HG02870 (cell line): ENCODE results near the gene ABCC1.

ENCODE experiments used
- ATAC-seq: cut with Tn5 transposase; IDR thresholded peaks from one replicate; pipeline ENCODE4 v1.9.1; 2021; ENCODE audit warnings: mild to moderate bottlenecking, moderate library complexity; ENCODE audit not compliant: unreplicated experiment

The ABCC1 gene

DNA sequence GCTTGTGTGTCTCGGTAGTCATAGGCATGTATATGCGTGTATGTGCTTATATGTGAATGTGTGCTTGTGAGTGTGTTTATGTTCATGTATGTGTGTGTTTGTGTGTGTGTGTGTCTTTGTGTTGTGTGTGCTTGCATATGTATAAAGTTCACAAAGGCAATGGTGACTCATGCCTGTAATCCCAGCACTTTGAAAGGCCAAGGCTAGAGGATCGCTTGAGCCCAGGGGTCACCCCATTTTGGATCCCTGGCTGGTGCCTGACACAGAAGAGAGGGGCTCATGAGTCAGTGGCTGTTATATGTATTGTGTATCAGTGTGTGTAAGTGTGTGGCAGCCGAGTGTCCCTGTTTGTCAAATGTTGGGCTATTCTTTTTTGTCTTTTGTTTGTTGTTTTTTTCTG is 69.3 kb downstream of the ABCC1 start:
- no peak for ATAC-seq

DNA sequence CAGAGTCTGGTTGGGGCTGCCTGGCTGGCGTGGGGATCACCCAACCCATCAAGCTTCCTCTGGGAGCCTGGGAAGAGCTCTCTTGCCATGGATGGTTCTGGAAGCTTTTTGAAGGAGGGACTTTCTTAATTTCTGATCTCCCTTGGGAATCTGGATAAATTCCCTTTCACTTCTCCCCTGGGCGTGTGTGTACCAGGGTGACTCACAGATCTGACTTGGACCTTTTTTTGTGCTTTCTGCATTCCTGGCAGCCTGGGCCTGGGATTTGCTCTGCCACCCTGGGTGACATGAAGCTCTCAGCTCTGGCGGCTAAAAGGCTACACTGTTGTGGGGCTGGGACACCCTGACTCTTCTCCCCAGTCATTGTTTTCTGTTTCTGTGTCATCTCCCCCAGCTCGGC is 70.1 kb downstream of the ABCC1 start:
- ATAC-seq, result no peak

DNA sequence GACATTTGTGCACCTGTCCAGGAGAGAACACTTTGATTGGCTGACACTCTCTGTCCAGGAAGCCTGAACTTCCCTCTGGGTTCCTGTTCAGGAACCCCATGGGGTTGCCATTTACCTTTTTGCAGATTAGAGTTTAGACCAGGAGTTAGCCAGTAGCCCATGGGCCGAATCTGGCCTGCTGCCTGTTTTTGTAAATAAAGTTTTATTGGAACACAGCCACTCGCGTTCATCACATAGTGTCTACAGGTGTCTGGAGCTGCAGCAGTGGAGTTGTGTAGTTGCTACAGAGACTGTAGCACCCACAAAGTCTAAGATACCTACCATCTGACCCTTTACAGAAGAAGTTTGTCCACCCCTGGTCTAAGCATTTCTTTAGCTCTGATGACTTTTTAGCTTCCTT is 70.9 kb downstream of the ABCC1 start:
- ATAC-seq, result no peak

DNA sequence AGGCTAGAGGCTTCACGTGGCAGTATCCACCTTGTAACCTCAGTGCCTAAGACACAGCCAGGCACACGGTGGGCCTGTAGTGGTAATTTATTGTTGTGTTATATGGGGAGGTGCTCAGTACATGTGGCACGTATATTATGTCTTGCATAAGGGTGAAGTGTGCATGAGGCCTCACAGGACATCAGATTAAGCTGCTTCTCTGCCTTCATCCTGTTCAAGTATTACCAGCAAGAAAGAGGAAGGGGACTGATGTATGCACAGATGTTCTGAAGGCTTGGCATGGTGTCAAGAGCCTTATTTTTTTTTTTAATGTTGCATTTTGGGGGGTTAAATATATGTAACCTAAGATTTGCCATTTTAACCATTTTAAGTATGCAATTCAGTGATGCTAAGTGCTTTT is 71.6 kb downstream of the ABCC1 start:
- ATAC-seq, result no peak

DNA sequence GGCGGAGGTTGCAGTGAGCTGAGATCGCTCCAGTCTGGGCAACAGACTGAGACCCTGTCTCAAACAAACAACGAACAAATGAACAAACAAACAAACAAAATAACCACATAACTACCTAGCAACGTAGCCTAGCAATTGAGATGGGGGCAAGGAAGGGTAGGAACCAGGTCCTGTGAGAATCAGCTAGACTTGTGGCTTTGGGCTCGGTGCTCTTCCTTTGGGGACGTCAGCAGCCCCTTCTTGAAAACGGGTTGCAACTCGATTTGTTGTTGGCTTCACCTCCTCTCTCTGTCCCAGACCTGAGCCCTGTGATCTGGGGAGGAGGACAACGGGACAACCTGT is 72.2 kb downstream of the ABCC1 start:
- no peak for ATAC-seq

DNA sequence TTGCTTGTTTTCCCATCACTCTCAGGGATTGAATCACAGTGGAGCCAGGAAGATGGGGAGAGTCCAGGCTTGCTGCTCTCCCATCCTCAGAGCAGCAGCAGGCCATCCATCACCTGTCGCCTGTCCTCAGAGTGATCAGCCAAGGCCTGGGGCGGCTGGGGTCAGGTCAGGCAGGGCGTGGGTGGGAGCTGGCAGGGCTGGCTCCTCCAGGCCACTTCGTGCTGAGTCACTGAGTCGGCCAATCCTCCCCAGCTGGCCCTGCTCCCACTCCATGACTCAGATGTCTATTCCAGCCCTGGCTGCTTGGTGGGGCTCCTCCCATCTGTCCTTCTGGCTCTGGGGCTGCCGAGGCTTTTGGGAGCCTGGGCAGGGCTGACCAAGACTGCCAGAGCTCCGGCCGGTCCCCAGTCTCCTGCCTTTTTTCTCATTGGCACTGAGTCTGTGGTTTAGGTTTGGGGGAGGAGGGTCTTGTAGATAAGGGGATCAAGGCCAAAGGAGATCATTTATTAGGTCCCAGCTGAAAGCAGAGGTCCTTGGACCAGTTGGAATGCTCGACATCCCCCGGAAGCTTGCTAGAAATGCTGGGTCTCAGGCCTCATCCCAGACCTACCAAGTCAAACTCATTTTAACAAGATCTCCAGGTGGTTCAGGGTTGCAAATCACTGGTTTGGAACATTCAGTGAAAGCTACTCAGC is 72.7 kb downstream of the ABCC1 start:
- ATAC-seq, result no peak

DNA sequence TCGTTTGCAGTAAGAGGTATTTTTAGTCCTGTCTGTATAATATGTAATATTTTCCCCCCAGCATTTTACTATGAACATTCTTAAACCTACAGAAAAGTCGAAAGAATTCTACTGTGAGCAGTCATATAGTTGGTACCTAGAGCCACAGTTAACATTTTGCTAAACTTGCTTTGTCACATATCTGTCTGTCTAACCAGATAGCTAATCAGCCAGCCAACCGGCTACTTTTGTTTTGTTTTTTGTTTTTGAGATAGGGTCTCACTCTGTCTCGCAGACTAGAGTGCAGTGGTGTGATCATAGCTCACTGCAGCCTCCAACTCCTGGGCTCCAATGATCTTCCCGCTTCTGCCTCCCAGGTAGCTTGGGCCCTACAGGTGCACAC is 73.3 kb downstream of the ABCC1 start:
- ATAC-seq, result no peak

DNA sequence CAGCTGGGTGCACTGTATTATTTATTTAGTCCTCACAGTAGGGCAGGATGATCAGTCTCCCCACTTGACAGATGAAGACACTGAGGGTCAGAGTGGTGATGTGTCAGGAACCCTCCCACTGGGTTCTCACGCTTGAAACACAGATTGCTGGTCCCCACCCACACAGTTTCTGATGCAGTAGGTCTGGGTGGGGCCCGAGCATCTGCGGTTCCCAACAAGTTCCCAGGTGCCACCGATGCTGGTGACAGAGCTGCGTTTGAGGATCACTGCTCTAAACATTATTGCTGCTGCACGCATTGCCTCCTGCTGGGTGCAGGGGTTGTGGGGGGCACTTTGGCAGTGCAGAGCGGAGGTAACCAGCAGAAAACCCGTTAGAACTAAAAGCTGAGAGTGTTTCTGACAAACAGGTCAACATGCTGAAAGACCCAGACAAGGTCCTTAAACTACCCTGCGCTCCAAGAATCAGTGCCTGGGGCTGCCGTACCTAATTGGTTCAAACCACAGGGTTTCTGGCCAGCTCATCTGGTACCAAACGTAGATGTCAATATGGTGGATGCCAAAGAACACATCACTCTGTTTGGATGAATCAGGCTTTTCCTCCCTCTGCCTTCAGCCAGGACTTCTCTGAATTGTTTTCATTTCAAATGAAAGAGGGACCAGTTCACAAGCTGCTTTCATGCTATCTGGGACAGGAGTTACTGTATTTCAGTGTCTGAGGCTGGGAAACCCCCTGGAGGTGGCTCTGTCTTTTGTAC is 76.0 kb downstream of the ABCC1 start:
- ATAC-seq, result peak; percentile 64

DNA sequence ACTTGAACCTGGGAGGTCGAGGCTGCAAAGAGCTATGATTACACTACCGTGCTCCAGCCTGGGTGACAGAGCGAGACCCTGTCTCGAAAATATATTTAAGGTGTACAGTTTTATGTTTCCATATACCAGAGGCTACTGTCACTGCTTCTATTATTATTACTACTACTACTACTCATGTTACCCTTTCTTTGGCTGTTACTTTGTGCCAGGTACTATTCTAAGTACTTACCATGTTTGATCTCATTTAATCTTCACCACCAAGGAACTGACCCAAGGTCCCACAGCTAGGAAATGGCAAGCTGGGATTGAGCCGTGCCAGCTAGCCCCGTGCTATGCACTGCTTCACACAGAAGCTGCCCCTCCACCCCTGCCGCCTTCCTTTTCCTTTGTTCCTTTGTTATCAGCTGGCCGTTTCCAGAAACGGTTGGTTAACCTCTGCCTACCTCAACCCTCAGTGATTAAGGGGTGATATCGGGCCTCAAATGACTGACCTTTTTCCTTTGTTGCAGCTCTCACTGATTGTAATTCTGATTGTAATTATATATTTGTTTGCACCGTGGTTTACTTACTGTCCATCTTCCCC is 78.4 kb downstream of the ABCC1 start:
- ATAC-seq, result no peak

DNA sequence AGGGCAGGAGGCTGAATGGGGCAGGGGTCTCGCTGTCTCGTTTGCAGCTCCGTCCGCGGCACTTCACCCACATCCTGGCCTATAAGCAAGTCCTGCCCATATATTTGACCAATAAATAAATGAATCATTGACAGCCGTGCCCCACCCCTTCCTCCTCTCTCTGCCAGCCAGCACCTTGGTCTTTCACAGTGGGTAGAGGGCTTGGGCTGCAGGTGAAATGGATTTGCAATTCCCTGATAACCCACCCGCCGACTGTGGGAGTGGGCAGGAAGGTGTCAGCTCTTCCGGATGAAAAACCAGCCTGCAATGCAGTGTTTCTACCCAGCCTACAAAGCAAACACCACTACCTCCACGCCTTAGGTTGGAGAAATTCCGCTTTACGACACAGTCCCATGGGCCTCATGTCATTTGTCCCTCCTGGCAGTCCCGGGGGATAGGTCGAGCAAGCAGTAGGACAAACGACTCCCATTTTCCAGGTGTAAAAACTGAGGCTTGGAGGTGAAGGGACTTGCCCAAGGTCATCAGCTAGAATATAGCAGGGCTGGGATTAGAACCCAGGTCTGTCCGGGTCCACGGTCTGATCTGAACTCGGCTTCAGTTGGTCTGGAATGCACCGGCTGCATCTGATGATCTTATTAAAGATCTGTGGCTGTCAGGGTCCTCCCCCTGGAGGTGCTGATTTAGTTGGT is 79.0 kb downstream of the ABCC1 start:
- no peak for ATAC-seq

DNA sequence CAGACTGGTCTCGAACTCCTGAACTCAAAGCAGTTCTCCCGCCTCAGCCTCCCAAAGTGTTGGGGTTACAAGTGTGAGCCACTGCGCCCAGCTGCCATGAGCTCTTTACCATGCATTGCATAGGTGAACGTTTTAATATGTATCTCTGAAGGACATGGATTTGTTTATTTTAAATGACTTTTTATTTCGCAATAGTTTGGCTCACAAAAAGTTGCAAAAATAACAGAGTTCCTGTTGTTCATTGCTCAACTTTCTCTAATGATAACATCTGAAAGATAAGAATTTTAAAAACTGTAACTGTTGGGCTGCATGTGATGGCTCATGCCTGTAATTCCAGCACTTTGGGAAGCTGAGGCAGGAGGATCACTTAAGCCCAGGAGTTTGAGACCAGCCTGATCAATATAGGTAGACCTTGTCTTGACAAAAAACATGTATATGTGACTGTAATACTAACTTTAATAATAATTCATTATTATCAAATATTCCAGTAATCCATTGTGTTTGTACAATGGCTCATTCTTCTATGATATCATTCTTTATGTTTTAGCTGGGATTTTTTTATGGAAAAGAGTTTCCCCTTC is 80.1 kb downstream of the ABCC1 start:
- ATAC-seq, result no peak

DNA sequence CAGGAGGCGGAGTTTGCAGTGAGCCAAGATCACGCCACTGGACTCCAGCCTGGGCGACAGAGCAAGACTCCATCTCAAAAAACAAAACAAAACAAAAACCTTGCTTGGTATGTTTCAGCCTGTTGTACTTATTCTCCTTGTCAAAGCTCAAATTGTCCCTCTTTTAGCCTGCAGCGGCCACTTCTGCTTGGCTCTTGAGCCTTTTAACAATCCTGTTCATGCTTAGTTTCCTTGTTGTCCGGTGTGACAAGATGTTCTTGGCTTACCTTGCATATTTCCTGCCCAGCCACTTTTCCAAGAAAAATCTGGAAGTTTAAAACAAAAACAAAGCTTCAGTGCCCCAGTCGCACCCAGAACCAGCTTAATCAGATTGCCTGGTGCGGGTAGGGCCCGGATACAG is 81.0 kb downstream of the ABCC1 start:
- ATAC-seq, result no peak

DNA sequence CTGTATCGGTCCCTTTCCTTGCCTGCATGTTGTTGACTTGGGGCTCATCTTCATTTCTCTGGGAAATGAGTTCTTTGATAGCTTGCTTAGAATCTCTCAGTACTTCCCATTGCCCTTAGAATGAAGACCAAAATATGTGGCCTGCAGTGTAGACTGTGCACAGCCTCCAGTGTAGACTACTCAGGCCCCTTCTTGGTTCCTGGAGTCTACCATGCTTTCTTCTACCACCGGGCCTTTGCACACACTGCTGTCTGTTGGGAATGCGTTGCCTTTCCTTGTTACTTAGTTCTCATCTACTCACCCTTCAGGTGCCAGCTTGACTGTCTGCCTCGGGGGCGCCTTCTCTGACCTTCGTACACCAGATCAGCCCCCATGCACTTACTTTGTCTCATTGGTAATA is 82.0 kb downstream of the ABCC1 start:
- ATAC-seq, result no peak

DNA sequence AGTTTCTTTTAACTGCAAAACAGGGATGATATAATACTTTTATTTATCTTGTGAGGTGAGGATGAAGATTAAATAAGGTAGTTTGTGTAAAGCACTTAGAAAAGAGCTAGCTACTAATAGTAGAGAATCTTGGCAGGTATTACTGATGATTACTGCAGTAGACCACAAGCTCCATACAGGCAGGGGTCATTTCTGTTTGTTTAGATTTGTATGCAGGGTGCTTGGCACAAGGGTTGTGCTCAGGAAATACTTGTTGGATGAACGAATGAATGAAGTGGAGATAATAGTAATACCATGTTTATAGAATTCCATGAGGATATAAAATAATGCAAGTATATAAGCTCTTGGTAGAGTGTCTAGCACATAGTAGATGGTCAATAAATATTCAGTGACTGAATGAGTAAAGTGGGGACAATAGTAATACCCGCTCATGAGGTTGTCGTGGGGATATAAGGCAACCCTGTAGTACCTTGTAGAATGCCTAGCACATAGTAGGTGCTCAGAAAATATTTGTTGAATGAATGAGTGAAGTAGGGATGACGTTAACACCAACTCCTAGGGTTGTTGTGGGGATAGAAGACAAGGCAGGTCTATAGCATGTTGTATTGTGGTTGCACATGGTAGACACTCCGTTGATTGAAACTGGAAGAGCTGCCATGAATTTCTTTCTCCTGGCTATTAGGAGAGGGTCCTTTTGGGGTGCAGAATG is 83.0 kb downstream of the ABCC1 start:
- no peak for ATAC-seq

DNA sequence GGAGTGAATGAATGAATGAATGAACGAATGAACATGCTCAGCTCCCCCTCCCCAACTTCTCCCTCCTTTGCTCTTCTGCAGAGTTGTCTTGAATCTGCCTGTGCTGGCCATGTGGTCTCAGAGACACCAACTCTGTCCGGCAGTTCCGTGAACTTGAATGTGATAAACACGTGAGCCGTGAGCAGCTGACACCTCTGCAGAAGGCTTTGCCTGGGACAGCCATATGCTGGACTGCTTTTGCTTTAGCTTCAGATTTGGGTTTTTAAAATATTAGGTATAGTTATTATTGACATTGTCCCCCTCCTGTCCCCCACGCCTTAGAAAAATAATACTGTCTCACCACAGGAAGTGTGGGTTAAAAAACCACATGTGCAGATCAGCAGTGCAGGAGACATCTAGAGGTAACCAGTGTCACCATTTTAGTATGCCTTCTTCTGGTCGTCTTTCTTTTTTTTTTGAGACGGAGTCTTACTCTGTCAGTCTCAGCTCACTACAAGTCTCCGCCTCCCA is 83.8 kb downstream of the ABCC1 start:
- no peak for ATAC-seq

DNA sequence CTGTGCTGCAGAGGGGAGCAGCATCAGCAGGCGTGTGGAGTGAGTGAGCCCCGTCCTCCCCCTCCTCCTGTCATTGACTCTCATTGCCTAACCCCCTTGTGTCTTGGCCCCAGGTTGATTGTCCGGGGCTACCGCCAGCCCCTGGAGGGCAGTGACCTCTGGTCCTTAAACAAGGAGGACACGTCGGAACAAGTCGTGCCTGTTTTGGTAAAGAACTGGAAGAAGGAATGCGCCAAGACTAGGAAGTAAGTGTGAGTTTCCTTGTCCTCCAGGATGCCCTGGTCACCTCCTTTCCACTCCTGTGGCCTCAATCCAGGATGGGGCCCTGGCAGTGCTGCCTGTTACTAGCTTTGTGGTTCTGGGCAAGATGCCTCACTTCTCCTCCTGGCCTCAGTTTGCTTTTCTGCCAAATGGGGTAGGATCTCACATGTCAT is 87.0 kb downstream of the ABCC1 start:
- ATAC-seq, result no peak

DNA sequence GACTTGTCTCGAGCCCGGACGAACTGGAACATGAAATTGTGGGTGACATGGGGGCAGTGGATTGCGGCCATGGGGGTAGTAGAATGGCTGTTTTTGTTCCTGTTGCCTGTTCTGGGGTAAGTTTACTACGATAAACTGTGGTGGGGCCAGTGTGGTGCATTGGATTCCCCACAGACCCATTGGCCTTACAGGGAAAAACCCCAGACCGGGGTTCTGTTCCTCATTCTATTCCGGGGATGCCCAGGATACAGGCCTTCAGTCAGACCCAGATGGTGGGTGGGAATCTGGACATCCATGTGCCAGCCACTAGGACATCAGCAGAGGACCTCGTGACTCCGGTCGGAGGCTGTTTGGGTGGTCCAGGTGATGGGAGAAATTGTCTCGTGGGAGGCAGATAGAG is 88.1 kb downstream of the ABCC1 start:
- no peak for ATAC-seq

DNA sequence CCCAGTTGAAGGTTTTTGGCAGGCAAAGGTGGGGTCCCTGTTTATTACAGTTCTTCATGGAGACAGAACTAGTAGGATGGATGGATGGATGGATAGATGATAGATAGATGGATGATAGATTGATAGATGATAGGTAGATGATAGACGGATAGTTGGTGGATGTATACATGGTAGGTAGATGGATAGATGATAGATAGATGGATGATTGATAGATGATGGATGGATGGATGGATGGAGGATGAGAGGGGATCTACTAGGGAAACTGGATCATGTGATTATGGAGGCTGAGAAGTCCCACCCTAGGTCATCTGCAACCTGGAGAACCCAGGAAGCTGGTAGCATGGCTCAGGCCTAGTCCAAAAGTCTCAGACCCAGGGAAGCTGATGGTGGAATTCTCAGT is 88.6 kb downstream of the ABCC1 start:
- ATAC-seq, result no peak

DNA sequence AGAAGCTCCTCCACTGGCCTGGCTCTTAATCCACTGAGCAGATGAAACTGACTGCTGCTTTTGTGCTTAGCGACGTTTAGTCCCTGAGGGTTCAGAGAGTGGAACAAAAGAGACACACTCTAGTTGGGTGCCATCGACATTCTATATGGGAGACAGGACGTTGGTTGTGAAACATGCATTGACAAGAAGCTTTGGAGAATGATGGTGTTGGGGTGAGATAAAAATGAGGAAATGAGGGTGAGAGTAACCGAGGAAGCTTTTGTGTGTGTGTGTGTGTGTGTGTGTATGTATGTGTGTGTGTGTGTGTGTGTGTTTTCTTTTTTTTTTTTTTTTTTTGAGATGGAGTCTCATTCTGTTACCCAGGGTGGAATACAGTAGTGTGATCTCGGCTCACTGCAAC is 89.5 kb downstream of the ABCC1 start:
- no peak for ATAC-seq

DNA sequence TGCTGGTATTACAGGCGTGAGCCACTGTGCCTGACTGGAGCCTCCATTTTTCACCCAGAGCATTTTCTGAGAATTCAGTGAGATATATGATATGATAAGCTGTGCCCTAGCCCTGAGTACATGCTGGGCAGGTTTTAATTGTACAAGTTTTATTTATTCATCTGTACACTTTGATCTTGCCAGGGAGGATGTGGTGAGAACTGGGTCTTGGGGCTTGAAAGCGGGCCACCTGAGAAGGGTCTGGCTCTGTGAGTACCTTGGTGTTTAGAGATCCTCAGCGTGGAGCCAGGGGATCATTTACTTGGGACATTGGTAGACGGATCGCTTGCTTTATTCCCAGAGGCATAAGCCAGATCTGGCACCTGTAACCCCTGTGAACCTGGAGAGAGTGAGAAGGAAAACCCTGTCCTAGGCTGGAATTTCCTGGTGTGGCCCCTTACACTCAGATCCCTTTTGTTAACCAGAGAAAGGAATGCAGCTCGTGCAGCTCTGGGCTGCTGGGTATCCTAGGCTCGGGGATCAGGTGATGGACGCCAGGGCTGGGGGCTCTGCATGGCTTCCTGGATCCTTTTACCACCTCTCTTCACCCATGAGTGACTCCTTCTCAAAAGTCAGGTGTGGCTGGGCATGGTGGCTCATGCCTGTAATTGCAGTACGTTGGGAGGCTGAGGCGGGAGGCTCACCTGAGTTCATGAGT is 91.9 kb downstream of the ABCC1 start:
- ATAC-seq, result no peak
